HG03558 (cell line): ENCODE data around the gene NYNRIN.

Experiments used
- ATAC-seq: cut with Tn5 transposase; IDR thresholded peaks from one replicate; pipeline ENCODE4 v1.9.1; 2021; ENCODE audit warnings: moderate number of reproducible peaks; ENCODE audit not compliant: unreplicated experiment; ENCODE audit errors: extremely low read depth

The NYNRIN gene

GRCh38 chr14:24411443-24412389, 12.9 kb downstream of the NYNRIN start:
- no peak for ATAC-seq

GRCh38 chr14:24414077-24414476, 15.3 kb downstream of the NYNRIN start:
- no peak for ATAC-seq

GRCh38 chr14:24414732-24415420, 16.1 kb downstream of the NYNRIN start:
- ATAC-seq, result no peak

- ATAC-seq, result no peak
Observed at GRCh38 chr14:24415421-24416253, 16.8 kb downstream of the NYNRIN start.

- ATAC-seq, result no peak
Observed at GRCh38 chr14:24416254-24416931, 17.6 kb downstream of the NYNRIN start.

- ATAC-seq, result no peak
Observed at GRCh38 chr14:24416932-24417619, 18.3 kb downstream of the NYNRIN start.

- no peak for ATAC-seq
Observed at GRCh38 chr14:24417832-24418491, 19.2 kb downstream of the NYNRIN start.

- no peak for ATAC-seq
Observed at GRCh38 chr14:24418492-24418873, 19.7 kb downstream of the NYNRIN start.

GRCh38 chr14:24422261-24422660, 23.5 kb downstream of the NYNRIN start:
- no peak for ATAC-seq

GRCh38 chr14:24422694-24423601, 24.1 kb downstream of the NYNRIN start:
- ATAC-seq, result no peak

GRCh38 chr14:24425704-24426103, 26.9 kb downstream of the NYNRIN start:
- no peak for ATAC-seq

- ATAC-seq, result no peak
Observed at GRCh38 chr14:24426150-24426911, 27.5 kb downstream of the NYNRIN start.

- ATAC-seq, result no peak
Observed at GRCh38 chr14:24426912-24427536, 28.2 kb downstream of the NYNRIN start.

- no peak for ATAC-seq
Observed at GRCh38 chr14:24427537-24428508, 29.0 kb downstream of the NYNRIN start.

- ATAC-seq, result no peak
Observed at GRCh38 chr14:24428628-24429394, 30.0 kb downstream of the NYNRIN start.
